Glutamatergic neuron (in vitro differentiated cells): ENCODE results near the gene FRAS1. TPM values are rescaled to one million over a fixed set of nuclear protein-coding genes. Genes with fewer than 3 reads are reported as not detected.
A peak's percentile ranks its signal among the peaks of the same experiment; 100 is the strongest.
"Not testable (repeated sequence)": the region's sequence is repeated elsewhere in the genome, so short reads cannot be mapped to it uniquely, and the experiment has no call there.

Source experiments
- DNase-seq: peaks from one replicate; pipeline ENCODE4 v3.0.0; 2022
- H3K27ac Mint-ChIP-seq: one replicate; pipeline ENCODE4 v1.8.0; 2020; ENCODE audit warnings: mild to moderate bottlenecking, mixed read lengths, inconsistent platforms; ENCODE audit not compliant: unreplicated experiment
- H3K27me3 Mint-ChIP-seq: one replicate; pipeline ENCODE4 v1.8.0; 2020; ENCODE audit warnings: mild to moderate bottlenecking, moderate library complexity, mixed read lengths, inconsistent platforms; ENCODE audit not compliant: unreplicated experiment
- H3K36me3 Mint-ChIP-seq: one replicate; pipeline ENCODE4 v1.8.0; 2020; ENCODE audit warnings: mild to moderate bottlenecking, mixed read lengths, inconsistent platforms; ENCODE audit not compliant: unreplicated experiment
- H3K4me1 Mint-ChIP-seq: one replicate; pipeline ENCODE4 v1.8.0; 2020; ENCODE audit warnings: mild to moderate bottlenecking, low read depth, mixed read lengths, inconsistent platforms; ENCODE audit not compliant: unreplicated experiment
- H3K4me3 Mint-ChIP-seq: one replicate; pipeline ENCODE4 v1.8.0; 2020; ENCODE audit warnings: mild to moderate bottlenecking, mixed read lengths, inconsistent platforms; ENCODE audit not compliant: unreplicated experiment
- H3K9me3 Mint-ChIP-seq: one replicate; pipeline ENCODE4 v1.8.0; 2020; ENCODE audit warnings: mild to moderate bottlenecking, moderate library complexity, mixed read lengths, inconsistent platforms; ENCODE audit not compliant: unreplicated experiment
- CTCF ChIP-seq: fragments of 200-600 bp; sonication (generic); IDR thresholded peaks from one replicate; pipeline ENCODE4 v1.5.0; 2021; ENCODE audit not compliant: partially characterized antibody, unreplicated experiment
- total RNA-seq: library from RNA; stranded (reverse); fragmentation: NEBNext Ultra II Directional; extraction: Animal tissue kit (Norgen Biotek cat#: 25700); gene quantifications from one replicate; pipeline ENCODE4 v1.2.1, GENCODE V29; 2021; ENCODE audit not compliant: unreplicated experiment

The FRAS1 gene
- total RNA-seq, 1 donor from 2014 or later: 18.7 TPM

- no peak for DNase-seq
- no peak overlapping the region for H3K4me3 Mint-ChIP-seq
- no peaks in the 10 kb centered on the region for H3K27me3 Mint-ChIP-seq
- H3K36me3 Mint-ChIP-seq: peaks cover 10% of the 10 kb centered on the region
- no peak overlapping the region for H3K27ac Mint-ChIP-seq
- H3K4me1 Mint-ChIP-seq: no peaks in the 10 kb centered on the region
- TF ChIP-seq CTCF: no peak
- H3K9me3 Mint-ChIP-seq: no peaks in the 10 kb centered on the region
These were observed 487.6 kb downstream of the FRAS1 start for GRCh38 chr4:78544678-78545077.

GRCh38 chr4:78545275-78546246, 488.4 kb downstream of the FRAS1 start:
- no peak overlapping the region for H3K27ac Mint-ChIP-seq
- peaks cover 10% of the 10 kb centered on the region for H3K36me3 Mint-ChIP-seq
- no peaks in the 10 kb centered on the region for H3K4me1 Mint-ChIP-seq
- no peaks in the 10 kb centered on the region for H3K27me3 Mint-ChIP-seq
- DNase-seq: no peak
- H3K9me3 Mint-ChIP-seq: no peaks in the 10 kb centered on the region
- no peak overlapping the region for H3K4me3 Mint-ChIP-seq
- TF ChIP-seq CTCF: no peak

GRCh38 chr4:78547899-78548298, 490.8 kb downstream of the FRAS1 start:
- not testable (repeated sequence) for H3K4me1 Mint-ChIP-seq, H3K27me3 Mint-ChIP-seq, DNase-seq, H3K9me3 Mint-ChIP-seq, H3K27ac Mint-ChIP-seq, H3K36me3 Mint-ChIP-seq, H3K4me3 Mint-ChIP-seq

GRCh38 chr4:78548889-78549288, 491.8 kb downstream of the FRAS1 start:
- not testable (repeated sequence) for H3K4me1 Mint-ChIP-seq, DNase-seq, H3K9me3 Mint-ChIP-seq, H3K4me3 Mint-ChIP-seq, H3K27me3 Mint-ChIP-seq, H3K36me3 Mint-ChIP-seq, H3K27ac Mint-ChIP-seq

DNA sequence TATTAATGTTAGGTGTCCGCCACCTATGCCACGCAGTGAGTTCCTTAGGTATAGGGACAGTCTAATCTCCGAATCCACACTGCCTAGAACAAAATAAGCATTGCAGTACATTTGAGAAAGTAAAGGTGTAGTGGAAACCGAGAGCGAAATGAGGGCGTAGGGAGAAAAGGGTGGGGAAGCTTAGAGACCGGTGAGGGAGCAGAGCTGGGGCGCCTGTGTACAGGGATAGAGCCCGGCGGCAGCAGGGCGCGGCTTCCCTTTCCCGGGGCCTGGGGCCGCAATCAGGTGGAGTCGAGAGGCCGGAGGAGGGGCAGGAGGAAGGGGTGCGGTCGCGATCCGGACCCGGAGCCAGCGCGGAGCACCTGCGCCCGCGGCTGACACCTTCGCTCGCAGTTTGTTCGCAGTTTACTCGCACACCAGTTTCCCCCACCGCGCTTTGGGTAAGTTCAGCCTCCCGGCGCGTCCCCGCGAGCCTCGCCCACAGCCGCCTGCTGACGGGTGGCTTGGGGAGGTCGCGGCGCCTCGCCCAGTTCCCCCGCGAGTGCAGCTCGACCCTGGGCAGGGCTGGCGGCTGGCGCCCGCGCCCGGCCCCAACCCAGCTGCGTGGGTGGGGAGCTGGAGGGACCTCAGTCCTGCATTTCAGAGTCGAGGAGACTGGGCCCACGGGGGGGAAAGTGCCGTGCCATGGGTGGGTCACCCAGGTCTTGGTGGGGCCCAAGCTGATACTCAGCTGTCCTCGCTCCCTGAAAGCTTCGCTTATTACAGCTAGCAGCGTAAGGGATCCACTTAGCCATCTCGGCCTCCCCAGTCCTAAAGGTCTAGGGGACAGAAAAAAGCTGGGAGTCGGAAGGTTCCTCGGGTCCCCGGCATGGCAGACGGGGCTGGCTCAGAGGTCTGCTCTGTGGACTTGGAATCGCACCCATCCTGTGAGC, 494.6 kb downstream of the FRAS1 start, which contains the start of gene ANXA3:
Gene ANXA3, plus strand, starts transcription at position 351 of the 932 bp plus-strand sequence. CDS start 2,704 bp downstream, outside the sequence.
- peak; percentile 35 for DNase-seq
- H3K27ac Mint-ChIP-seq: no peak within 1 kb of the TSS
- no peaks in the 10 kb centered on the region for H3K9me3 Mint-ChIP-seq
- H3K4me1 Mint-ChIP-seq: no peaks in the 10 kb centered on the region
- H3K36me3 Mint-ChIP-seq: no peaks in the 10 kb centered on the region
- no peaks in the 10 kb centered on the region for H3K27me3 Mint-ChIP-seq
- peak within 1 kb of the TSS; percentile 88 for H3K4me3 Mint-ChIP-seq
- TF ChIP-seq CTCF: no peak
